EH (cell line): ENCODE results near the gene HSD17B13.

Experiments
- DNase-seq: peaks from one replicate; pipeline ENCODE4 v3.0.0-alpha.2; 2015; ENCODE audit warnings: low read depth

HSD17B13 gene

GRCh38 chr4:87266986-87267385, 55.7 kb downstream of the HSD17B13 start:
- DNase-seq, result no peak

GRCh38 chr4:87262886-87263285, 59.8 kb downstream of the HSD17B13 start:
- no peak for DNase-seq

GRCh38 chr4:87260477-87260876, 62.2 kb downstream of the HSD17B13 start:
- no peak for DNase-seq

GRCh38 chr4:87258677-87259076, 64.0 kb downstream of the HSD17B13 start:
- no peak for DNase-seq

GRCh38 chr4:87257523-87257922, 65.2 kb downstream of the HSD17B13 start:
- DNase-seq, result no peak

GRCh38 chr4:87255755-87256154, 66.9 kb downstream of the HSD17B13 start:
- no peak for DNase-seq
